Measurements from ENCODE around the gene RASSF3. TPM values are rescaled to one million over a fixed set of nuclear protein-coding genes. Genes with fewer than 3 reads are reported as not detected.

The RASSF3 gene
- total and polyA plus RNA-seq, 2 of the 13 experiments (the other 11 are each of a cell fraction or from before 2014, with no cell fraction given) = 15.5 to 16.0 TPM

- TF ChIP-seq ZBTB8A (CRISPR knock-in tag; IDR thresholded peaks at IDR 0.05; ENCODE audit: borderline replicate concordance, low read depth) (no peak), ZBTB2 (CRISPR knock-in tag; IDR thresholded peaks at IDR 0.05; ENCODE audit: low read depth) (no peak), TEAD2 (CRISPR knock-in tag; IDR thresholded peaks at IDR 0.05) (no peak), FOXP1 (IDR thresholded peaks at IDR 0.05) (no peak), FOXP1 (CRISPR knock-in tag; IDR thresholded peaks at IDR 0.05) (no peak)
Measured at GRCh38 chr12:64660237-64661018, 50.1 kb downstream of the RASSF3 start (continued).

- FAIRE-seq (no peak), DNase-seq (ENCODE audit: low spot score) (no peak), ATAC-seq (no peak)
- Histone ChIP-seq H3K27me3 (ENCODE audit: control insufficient read depth in 1 of 2, insufficient read depth in 2 of 2, low read length in 2 of 2) (no peaks in the 10 kb centered on the region), H3K79me2 (ENCODE audit: insufficient read depth, low read length) (peaks cover 36% of the 10 kb centered on the region), H3K4me1 (ENCODE audit: insufficient read depth, low read length) (peaks cover 64% of the 10 kb centered on the region), H3K4me3 (replicated peaks in 1 of 3; ENCODE audit: insufficient read depth in 1 of 3, low read depth in 2 of 3, low read length in 3 of 3) (no peak overlapping the region), H3K27ac (ENCODE audit: extremely low read length, insufficient read depth, low read length) (no peak overlapping the region), H2AFZ (ENCODE audit: low read length) (no peak overlapping the region), H3K9ac (ENCODE audit: insufficient read depth, low read depth, low read length) (no peak overlapping the region), H3K9me3 (ENCODE audit: low read length) (no peaks in the 10 kb centered on the region), H4K20me1 (ENCODE audit: insufficient read depth, low read length) (no peaks in the 10 kb centered on the region), H3K36me3 (replicated peaks in 1 of 2; ENCODE audit: control insufficient read depth in 1 of 2, insufficient read depth in 2 of 2, low read length in 2 of 2) (no peaks in the 10 kb centered on the region), H3K4me2 (ENCODE audit: low read depth, low read length) (no peak overlapping the region)
- intact Hi-C loops (cut with micrococcal nuclease; ENCODE audit: unreplicated experiment) (no loop called here), in situ Hi-C loops (cut with HindIII; ENCODE audit: extremely low pct_ligation_motif_present, low pct_unique_long_range_greater_than_20kb) (no loop called here)
- POLR2A ChIA-PET = no interaction called here
- CTCF ChIA-PET (ENCODE audit: low intra/inter-chr PET ratio, low total read pairs) = no interaction called here
- no TSS peak for BruUV-seq (replicated peaks)
- WGBS (ENCODE audit: low lambda C conversion rate) = 94% methylated on average over 5 of the region's 5 CpGs
- TF ChIP-seq, protein P1, sequence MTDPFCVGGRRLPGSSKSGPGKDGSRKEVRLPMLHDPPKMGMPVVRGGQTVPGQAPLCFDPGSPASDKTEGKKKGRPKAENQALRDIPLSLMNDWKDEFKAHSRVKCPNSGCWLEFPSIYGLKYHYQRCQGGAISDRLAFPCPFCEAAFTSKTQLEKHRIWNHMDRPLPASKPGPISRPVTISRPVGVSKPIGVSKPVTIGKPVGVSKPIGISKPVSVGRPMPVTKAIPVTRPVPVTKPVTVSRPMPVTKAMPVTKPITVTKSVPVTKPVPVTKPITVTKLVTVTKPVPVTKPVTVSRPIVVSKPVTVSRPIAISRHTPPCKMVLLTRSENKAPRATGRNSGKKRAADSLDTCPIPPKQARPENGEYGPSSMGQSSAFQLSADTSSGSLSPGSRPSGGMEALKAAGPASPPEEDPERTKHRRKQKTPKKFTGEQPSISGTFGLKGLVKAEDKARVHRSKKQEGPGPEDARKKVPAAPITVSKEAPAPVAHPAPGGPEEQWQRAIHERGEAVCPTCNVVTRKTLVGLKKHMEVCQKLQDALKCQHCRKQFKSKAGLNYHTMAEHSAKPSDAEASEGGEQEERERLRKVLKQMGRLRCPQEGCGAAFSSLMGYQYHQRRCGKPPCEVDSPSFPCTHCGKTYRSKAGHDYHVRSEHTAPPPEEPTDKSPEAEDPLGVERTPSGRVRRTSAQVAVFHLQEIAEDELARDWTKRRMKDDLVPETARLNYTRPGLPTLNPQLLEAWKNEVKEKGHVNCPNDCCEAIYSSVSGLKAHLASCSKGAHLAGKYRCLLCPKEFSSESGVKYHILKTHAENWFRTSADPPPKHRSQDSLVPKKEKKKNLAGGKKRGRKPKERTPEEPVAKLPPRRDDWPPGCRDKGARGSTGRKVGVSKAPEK (CRISPR knock-in tag; IDR thresholded peaks at IDR 0.05; ENCODE audit: borderline replicate concordance) = no peak
- TF ChIP-seq ZNF839 (CRISPR knock-in tag; IDR thresholded peaks at IDR 0.05; ENCODE audit: borderline replicate concordance) (no peak), CEBPB (IDR thresholded peaks at IDR 0.05; ENCODE audit: borderline replicate concordance, low read depth, low read length) (0 out of 2 replicates have a peak, but pooled peaks have one; percentile 16), ZNF713 (CRISPR knock-in tag; IDR thresholded peaks at IDR 0.05) (no peak), CEBPG (CRISPR knock-in tag; IDR thresholded peaks at IDR 0.05) (peak; percentile 32; the same call in 1 of the 2 replicates), ZHX1 (CRISPR knock-in tag; IDR thresholded peaks at IDR 0.05; ENCODE audit: low read depth) (no peak)
- TF ChIP-seq, protein P2, sequence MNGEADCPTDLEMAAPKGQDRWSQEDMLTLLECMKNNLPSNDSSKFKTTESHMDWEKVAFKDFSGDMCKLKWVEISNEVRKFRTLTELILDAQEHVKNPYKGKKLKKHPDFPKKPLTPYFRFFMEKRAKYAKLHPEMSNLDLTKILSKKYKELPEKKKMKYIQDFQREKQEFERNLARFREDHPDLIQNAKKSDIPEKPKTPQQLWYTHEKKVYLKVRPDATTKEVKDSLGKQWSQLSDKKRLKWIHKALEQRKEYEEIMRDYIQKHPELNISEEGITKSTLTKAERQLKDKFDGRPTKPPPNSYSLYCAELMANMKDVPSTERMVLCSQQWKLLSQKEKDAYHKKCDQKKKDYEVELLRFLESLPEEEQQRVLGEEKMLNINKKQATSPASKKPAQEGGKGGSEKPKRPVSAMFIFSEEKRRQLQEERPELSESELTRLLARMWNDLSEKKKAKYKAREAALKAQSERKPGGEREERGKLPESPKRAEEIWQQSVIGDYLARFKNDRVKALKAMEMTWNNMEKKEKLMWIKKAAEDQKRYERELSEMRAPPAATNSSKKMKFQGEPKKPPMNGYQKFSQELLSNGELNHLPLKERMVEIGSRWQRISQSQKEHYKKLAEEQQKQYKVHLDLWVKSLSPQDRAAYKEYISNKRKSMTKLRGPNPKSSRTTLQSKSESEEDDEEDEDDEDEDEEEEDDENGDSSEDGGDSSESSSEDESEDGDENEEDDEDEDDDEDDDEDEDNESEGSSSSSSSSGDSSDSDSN (CRISPR knock-in tag; IDR thresholded peaks at IDR 0.05) = no peak
Measured at GRCh38 chr12:64663015-64663414, 52.7 kb downstream of the RASSF3 start.

Data from HepG2 (cell line).